HUES48 (cell line): ENCODE measurements around the gene GRIP2.
A peak's percentile ranks its signal among the peaks of the same experiment; 100 is the strongest.

Experiments used
- H3K27ac ChIP-seq: one replicate; pipeline ENCODE4 v1.7.0; 2013; ENCODE audit warnings: low read depth, low read length, inconsistent platforms
- H3K27me3 ChIP-seq: 2 replicates; pipeline ENCODE4 v1.6.1; 2013; ENCODE audit warnings: mild to moderate bottlenecking, low read length; ENCODE audit not compliant: control insufficient read depth, insufficient read depth
- H3K36me3 ChIP-seq: 2 replicates; pipeline ENCODE4 v1.6.1; 2013; ENCODE audit warnings: low read length; ENCODE audit not compliant: control insufficient read depth, insufficient read depth
- H3K4me1 ChIP-seq: 2 replicates; pipeline ENCODE4 v1.6.1; 2013; ENCODE audit warnings: mild to moderate bottlenecking, low read length; ENCODE audit not compliant: control insufficient read depth, insufficient read depth
- H3K4me3 ChIP-seq: 2 replicates; pipeline ENCODE4 v1.5.1; 2013; ENCODE audit warnings: mild to moderate bottlenecking, low read depth, low read length
- H3K9ac ChIP-seq: 2 replicates; pipeline ENCODE4 v1.6.1; 2013; ENCODE audit warnings: mild to moderate bottlenecking, low read depth, low read length, moderate library complexity
- H3K9me3 ChIP-seq: 2 replicates; pipeline ENCODE4 v1.6.1; 2013; ENCODE audit warnings: low read length; ENCODE audit not compliant: control insufficient read depth, insufficient read depth

GRIP2 gene

DNA sequence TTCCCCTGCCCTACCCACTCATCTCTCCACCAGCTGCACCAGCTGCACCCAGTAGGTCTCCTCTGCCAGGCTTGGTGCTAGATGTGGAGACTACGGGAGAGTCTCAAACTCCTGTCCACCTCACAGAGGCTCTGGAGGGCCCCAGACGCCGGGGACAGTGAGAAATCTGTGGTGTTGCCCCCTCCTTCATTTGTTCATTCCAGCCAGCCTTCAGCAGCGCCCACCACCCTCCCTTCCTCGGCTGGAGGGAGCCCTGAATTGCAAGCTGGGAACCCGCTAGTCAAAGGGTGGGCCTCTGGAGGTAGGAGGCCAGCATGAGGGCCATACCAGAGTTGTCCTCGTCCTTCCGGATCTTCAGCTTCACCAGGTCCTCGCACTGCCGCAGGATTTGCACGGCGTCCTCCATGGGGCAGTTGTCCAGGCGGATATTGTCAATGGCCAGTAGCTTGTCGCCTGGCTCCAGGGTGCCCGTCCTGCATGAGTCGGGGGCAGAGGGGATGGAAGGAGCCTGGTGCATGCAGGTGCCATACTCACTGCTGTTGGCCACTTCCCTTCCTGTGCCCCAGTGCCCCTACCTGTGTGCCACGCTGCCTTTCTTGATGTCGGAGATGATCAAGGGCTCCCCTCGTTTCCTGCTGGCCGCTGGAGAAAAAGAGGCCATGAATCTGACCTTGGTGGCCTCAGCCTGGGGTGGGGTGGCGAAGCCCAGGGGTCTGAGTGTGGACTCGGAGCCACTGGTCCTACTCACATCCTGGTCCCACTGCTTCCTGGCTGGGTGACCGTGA lies 29.1 kb downstream of the GRIP2 start:
- H3K9ac ChIP-seq: no peak overlapping the region
- no peak overlapping the region for H3K27ac ChIP-seq
- no peaks in the 10 kb centered on the region for H3K9me3 ChIP-seq
- H3K4me3 ChIP-seq: no peak overlapping the region
- peaks cover 5% of the 10 kb centered on the region; the same call in 1 of the 2 replicates for H3K4me1 ChIP-seq
- H3K36me3 ChIP-seq: no peaks in the 10 kb centered on the region
- no peaks in the 10 kb centered on the region for H3K27me3 ChIP-seq

DNA sequence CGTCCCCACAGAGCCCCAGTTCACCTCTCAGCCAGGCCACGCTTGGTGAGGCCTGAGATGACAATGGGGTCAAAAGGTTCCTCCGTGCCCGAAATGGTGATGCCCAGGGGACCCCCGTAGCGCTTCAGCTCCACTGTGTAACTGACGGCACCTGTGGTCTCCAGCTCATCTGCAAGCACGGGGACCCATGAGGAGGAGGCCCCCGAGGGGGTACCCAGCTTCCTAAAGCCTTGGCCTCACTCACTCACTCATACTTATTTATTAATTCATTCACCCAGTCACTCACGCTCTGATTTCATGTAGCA lies 30.4 kb downstream of the GRIP2 start:
- Histone ChIP-seq H3K9ac (no peak overlapping the region), H3K27me3 (no peaks in the 10 kb centered on the region), H3K9me3 (no peaks in the 10 kb centered on the region), H3K27ac (no peak overlapping the region), H3K4me1 (peaks cover 5% of the 10 kb centered on the region; the same call in 1 of the 2 replicates), H3K4me3 (no peak overlapping the region), H3K36me3 (no peaks in the 10 kb centered on the region)

DNA sequence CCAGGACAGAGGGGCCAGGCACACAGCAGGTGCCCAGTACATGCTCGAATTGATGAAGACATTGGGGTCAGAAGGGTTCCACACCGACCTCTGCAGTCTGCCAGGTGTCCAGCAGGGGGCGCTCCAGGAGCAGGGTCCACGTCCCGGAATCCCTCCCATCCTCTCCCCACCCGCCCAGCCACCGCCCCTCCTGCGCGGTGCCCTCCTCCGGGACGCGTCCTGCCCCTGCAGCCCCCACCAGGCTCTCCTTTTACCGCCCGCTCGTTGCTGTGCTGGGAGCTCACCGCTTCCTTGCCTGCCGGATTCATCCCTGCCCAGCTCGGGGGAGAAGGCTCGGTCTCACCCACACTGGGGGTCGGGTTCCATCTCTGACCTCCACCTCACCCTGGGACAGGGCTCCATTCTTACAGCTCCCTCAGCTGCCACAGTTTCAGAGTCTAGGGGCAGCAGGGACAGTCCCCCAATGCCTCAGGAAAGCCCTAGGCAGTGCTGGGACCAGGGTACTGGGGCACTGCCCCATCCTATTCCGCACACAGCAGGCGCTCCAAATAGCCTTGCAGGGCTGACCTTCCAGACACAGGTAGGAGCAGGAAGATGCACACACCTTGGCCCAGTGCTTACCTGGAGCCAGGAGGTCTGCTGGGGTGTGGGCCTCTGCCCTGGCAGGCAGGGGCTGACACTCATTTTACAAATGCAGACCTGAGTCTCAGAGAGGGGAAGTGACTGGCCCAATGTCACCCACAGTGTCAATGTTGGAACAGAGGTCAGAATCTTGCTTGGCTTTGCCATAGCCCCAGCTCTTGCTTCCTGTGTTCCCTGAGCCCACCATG lies 31.0 kb downstream of the GRIP2 start:
- Histone ChIP-seq H3K9me3 (no peaks in the 10 kb centered on the region), H3K36me3 (no peaks in the 10 kb centered on the region), H3K27me3 (no peaks in the 10 kb centered on the region), H3K4me3 (peak overlapping the region; percentile 57), H3K4me1 (peaks cover 5% of the 10 kb centered on the region; the same call in 1 of the 2 replicates), H3K27ac (no peak overlapping the region), H3K9ac (no peak overlapping the region)

DNA sequence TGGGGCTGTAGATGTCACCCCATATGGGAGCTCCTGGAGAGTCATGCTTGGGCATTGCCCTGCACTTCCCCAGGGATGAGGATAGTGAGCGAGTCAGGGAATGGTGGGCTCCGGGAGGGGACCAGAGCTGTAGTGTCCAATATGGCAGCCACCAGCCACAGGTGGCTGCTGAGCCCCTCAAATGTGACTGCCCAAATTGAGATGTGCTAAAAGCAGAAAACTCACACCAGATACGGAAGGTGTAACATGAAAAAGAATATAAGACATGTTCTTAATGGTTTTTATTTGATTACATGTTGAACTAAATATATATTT lies 31.7 kb downstream of the GRIP2 start:
- no peak overlapping the region for H3K27ac ChIP-seq

DNA sequence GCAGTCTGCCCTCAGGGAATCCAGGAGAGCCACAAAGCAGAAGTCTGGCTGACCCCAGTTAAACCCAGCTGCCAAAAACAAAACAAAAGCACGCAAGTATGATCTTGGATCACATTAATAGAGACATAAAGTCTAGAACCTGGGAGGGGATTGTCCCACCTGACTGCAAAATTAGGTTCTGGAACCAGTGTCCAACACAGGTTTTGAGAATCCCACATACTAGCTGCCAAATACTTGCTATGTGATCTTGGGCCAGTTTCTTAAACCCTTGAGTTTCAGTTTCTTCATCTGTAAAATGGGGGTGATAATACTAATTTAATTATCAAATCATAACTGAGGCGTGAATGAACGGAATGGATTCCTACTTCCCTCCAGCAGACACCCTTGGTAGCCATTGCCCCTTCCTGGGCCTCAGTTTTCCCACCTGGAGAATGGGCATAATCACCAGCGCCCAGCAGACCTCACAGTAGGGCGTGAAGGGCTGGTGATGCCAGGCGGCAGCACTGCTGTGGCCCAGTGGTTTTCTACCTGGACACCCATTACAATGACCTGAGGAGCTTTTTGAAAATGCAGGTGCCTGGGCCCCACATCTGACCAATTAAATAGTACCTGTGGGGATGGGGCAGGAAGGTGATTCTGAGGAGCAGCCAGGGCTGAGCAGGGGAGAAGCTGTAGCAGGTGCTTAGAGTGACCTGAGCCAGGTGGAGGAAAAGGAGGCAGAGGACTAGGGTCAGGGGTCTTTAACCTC lies 32.2 kb downstream of the GRIP2 start:
- peaks cover 5% of the 10 kb centered on the region; the same call in 1 of the 2 replicates for H3K4me1 ChIP-seq
- no peak overlapping the region for H3K9ac ChIP-seq
- H3K27me3 ChIP-seq: no peaks in the 10 kb centered on the region

More for the DNA sequence above, 31.7 kb downstream of the GRIP2 start:
- Histone ChIP-seq H3K4me1 (peaks cover 5% of the 10 kb centered on the region; the same call in 1 of the 2 replicates), H3K4me3 (no peak overlapping the region), H3K9me3 (no peaks in the 10 kb centered on the region), H3K9ac (no peak overlapping the region), H3K36me3 (no peaks in the 10 kb centered on the region), H3K27me3 (no peaks in the 10 kb centered on the region)

DNA sequence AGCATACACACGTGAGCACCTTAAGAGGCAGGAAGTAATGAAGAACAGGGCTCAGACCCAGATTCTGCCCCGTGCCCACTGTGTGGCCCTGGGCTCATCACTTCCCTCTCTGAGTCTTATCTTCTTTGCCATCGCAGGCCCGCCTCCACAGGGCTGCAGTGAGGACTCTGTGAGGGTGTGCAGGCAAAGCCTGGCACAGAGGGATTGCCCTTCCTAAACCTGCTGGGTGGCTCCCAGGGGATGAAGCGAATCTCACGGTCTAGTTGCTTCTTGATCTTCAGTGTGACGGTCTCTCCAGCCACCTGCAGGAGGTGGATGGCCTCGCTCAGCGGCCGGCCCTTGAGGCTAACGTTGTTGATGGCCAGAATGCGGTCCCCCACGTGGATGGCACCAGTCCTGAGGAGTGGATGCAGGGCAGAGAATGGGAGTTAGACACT lies 32.8 kb downstream of the GRIP2 start:
- H3K9ac ChIP-seq: no peak overlapping the region

More for the DNA sequence above, 32.2 kb downstream of the GRIP2 start:
- Histone ChIP-seq H3K27ac (no peak overlapping the region), H3K9me3 (peaks cover 2% of the 10 kb centered on the region; the same call in 1 of the 2 replicates), H3K4me3 (no peak overlapping the region), H3K36me3 (no peaks in the 10 kb centered on the region)

DNA sequence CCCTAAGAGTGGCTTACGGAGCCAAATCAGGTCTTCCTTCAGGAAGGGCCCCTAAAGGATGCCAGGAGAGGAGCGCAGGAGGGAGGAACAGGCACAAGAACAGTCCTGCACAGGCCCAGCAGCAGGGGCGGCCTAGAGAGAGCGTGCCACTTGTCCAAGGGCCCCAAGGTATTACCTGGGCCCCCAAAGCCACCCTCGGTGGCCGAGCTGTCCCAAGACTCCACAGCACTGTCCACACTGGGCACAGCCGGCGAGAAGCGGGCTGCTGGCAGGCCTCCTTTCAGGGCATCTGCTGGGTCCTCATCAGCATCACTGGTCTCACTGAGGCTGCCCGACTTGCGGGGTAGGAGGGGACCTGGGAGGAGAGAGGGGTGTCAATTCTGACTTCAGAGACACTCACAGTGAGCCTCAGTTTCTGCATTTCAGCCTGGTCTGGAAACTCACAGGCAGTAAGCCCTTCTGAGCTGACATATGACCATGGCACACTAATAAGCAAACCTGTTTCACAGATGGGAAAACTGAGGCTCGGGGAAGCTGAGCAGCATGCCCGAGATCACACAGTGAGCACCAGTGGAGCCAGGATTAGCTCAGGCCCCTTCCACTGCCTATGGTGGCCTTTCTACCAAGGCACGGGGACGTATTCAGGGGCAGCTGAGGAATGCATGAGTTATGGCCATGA lies 33.4 kb downstream of the GRIP2 start:
- Histone ChIP-seq H3K4me1 (peaks cover 5% of the 10 kb centered on the region; the same call in 1 of the 2 replicates), H3K27me3 (no peaks in the 10 kb centered on the region), H3K27ac (no peak overlapping the region), H3K36me3 (no peaks in the 10 kb centered on the region), H3K9ac (no peak overlapping the region), H3K4me3 (no peak overlapping the region), H3K9me3 (peaks cover 8% of the 10 kb centered on the region; the same call in 1 of the 2 replicates)

More for the DNA sequence above, 32.8 kb downstream of the GRIP2 start:
- H3K4me1 ChIP-seq: peaks cover 5% of the 10 kb centered on the region; the same call in 1 of the 2 replicates
- no peaks in the 10 kb centered on the region for H3K36me3 ChIP-seq
- H3K4me3 ChIP-seq: no peak overlapping the region
- H3K27ac ChIP-seq: no peak overlapping the region
- H3K9me3 ChIP-seq: peaks cover 8% of the 10 kb centered on the region; the same call in 1 of the 2 replicates
- H3K27me3 ChIP-seq: no peaks in the 10 kb centered on the region

DNA sequence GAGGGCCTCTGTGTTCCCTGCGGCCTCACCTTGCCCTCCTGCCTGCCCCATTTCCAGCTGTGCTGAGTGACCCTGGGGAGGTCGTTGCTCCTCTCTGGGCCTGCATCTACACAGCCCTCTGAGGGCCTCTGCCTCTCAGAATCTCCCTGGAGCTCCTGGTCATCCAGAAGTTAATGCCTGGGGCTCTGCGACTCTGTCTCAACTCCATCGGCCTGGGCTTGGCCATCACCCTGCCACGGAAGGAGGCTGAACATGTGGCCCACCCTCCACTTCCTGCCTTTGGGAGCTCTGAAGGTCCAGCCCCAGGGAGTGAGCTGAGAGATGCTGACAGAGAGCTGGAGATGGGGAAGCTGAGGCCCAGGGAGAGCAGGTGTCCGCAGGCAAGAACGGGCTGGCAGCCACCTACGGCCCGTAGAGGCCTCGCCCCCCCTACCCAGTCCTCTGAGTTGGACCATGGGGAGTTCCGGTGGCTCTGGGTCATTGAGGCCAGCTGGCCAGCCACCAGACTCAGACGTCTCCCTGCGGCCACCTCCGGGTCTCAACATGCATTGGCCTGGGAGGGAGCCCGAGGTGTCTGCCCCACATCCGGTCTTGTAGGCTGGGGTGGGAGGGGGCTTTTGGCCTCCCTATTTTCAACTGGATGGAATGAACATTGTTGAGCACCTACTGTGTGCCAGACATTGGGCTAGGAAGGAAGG lies 34.2 kb downstream of the GRIP2 start:
- Histone ChIP-seq H3K4me3 (no peak overlapping the region), H3K36me3 (no peaks in the 10 kb centered on the region), H3K9me3 (peaks cover 8% of the 10 kb centered on the region; the same call in 1 of the 2 replicates), H3K9ac (no peak overlapping the region), H3K27ac (no peak overlapping the region), H3K4me1 (peaks cover 5% of the 10 kb centered on the region; the same call in 1 of the 2 replicates), H3K27me3 (no peaks in the 10 kb centered on the region)

DNA sequence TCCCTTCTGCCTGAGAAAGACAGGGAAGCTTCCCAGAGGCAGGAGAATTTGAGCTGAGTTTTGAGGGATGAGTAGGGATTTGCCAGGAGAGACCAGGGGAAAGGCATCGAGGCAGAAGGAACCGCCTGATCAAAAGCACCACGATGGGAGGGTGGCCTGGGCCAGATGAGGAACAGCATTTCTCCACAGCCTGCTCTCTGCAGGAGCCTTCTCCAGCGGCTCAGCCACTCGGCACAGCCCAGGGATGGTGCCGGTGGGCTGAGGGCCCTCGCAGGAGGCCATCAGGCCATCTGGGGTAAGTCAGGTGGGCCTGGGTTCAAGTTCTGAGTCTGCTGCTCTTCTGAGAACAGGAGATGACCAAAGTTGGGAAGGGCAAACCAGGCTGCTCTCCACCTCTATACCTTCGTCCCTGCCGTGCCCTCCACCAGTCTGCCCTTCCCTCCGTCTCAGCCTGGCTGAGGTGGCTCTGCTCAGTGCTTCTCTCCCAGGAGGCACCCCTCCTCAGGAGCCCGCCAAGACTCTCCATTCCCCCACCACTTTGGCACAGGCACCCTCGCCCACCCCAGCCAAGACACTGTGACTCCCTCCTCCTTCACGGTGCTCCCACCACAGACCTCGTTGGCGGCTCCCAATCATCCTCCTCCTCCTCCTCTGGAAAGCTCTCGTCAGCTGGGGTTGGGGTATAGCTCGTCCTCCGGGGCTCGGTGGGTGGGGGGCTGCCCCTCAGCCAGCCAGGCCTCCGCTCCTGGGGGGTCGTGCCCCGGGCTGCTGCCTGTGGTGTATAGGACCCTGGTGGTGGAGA lies 34.9 kb downstream of the GRIP2 start:
- Histone ChIP-seq H3K4me3 (no peak overlapping the region), H3K9ac (no peak overlapping the region), H3K36me3 (no peaks in the 10 kb centered on the region), H3K9me3 (peaks cover 8% of the 10 kb centered on the region; the same call in 1 of the 2 replicates), H3K4me1 (peaks cover 5% of the 10 kb centered on the region; the same call in 1 of the 2 replicates), H3K27ac (no peak overlapping the region), H3K27me3 (no peaks in the 10 kb centered on the region)
